AG10803 (cell line): ENCODE data around the gene GRIK1.

Experiments
- DNase-seq: peaks from one replicate; pipeline ENCODE4 v3.0.0; 2010; ENCODE audit warnings: low read depth
- H3K4me3 ChIP-seq: 2 replicates; pipeline ENCODE4 v1.5.1; 2011; ENCODE audit warnings: mild to moderate bottlenecking, low read length, control low read depth
- TF ChIP-seq, protein P1 (sequence below): conservative IDR thresholded peaks from 2 replicates; pipeline ENCODE4 v1.5.1; 2011; ENCODE audit warnings: mild to moderate bottlenecking, low read length, control low read depth, inconsistent platforms

Gene GRIK1

DNA sequence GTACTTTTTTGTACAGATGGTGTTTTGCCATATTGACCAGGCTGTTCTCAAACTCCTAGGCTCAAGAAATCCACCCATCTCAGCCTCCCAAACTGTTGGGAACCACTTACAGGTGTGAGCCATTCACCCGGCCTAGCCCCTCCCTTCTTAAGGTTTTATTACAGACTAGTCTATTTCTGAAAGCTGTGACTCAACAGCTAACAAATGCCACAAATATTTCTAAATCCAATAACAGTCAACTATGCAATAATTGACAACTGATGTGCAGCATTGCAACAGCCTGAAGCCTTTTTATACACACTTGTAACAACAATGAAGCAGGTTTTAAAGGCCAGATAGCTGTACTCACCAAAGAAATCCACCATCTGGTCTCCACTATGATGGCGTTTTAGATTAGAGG is 51.4 kb downstream of the GRIK1 start:
- TF ChIP-seq, protein P1, sequence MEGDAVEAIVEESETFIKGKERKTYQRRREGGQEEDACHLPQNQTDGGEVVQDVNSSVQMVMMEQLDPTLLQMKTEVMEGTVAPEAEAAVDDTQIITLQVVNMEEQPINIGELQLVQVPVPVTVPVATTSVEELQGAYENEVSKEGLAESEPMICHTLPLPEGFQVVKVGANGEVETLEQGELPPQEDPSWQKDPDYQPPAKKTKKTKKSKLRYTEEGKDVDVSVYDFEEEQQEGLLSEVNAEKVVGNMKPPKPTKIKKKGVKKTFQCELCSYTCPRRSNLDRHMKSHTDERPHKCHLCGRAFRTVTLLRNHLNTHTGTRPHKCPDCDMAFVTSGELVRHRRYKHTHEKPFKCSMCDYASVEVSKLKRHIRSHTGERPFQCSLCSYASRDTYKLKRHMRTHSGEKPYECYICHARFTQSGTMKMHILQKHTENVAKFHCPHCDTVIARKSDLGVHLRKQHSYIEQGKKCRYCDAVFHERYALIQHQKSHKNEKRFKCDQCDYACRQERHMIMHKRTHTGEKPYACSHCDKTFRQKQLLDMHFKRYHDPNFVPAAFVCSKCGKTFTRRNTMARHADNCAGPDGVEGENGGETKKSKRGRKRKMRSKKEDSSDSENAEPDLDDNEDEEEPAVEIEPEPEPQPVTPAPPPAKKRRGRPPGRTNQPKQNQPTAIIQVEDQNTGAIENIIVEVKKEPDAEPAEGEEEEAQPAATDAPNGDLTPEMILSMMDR, result no peak
- no peak overlapping the region for H3K4me3 ChIP-seq
- DNase-seq, result peak; percentile 25

DNA sequence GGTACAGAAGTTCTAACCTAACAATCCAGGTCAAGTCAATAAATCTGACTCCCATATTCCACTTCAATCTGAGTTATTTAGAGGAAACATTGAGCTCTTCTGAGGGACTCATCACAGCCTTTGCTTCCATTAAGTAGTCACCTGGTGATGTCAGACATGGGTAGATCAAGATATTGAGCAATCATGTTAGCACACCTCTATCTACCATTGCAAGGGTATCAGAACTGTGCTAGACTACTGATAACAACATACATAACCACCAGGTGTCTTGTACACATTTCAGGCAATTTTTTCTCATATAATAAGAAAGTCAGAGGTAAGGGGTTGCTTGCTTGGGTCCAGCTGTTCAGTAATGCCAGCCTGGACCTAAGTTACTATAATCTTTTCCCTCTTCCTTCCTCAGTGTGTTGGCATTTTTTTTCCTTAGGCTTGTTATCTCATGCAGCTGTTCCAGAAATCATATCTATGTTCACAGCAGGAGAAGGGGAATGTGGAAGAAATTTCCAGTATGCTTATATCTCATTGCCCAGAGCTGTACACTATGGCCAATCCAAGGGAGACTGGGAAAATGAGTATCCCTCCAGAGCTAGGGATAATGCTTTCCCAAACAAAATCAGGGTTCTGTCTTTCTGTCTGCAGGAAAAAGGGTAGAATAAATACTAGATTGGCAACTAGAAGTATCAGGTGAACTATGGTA is 52.3 kb downstream of the GRIK1 start:
- no peak for DNase-seq
- TF ChIP-seq, protein P1, result no peak

DNA sequence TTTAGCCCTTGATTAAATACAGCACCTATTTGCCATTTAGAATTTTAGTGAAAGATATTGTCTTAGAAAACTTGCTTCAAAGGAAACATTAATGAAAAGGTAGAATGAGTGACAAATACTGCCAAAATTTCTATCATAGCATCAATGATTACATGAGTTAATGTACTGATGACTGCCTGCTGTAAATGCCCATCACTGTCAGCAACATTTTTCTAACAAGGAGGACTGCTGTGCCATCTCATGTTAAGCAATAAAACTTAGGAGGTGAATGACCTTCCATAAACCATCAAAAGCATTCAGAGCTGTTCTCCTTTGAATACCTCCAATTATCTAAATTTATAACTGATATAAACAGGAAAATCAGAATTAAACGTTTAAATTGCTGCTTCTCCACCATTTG is 54.3 kb downstream of the GRIK1 start:
- no peak overlapping the region for H3K4me3 ChIP-seq
- DNase-seq, result no peak

More for the DNA sequence above, 52.3 kb downstream of the GRIK1 start:
- H3K4me3 ChIP-seq, result no peak overlapping the region

DNA sequence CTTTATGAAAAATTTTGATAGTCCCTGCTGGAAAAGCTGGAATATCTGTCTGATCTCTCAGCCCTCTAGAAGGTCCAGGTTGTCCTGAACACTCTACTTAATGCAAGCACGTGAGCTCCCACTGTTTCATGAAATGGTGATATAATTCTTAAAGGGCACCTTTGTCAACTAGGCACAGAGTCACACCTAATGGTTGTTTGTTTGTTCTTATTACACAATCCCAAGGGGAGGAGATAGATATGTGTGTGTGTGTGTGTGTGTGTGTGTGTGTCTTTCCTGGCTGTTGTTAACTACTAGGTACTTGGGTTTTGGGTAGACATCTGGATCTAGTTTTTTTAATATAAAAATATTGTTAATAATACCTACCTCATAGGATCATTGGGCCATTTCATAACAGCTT is 63.9 kb downstream of the GRIK1 start:
- DNase-seq, result no peak
- TF ChIP-seq, protein P1, result no peak
- no peak overlapping the region for H3K4me3 ChIP-seq

More for the DNA sequence above, 54.3 kb downstream of the GRIK1 start:
- TF ChIP-seq, protein P1, result no peak

DNA sequence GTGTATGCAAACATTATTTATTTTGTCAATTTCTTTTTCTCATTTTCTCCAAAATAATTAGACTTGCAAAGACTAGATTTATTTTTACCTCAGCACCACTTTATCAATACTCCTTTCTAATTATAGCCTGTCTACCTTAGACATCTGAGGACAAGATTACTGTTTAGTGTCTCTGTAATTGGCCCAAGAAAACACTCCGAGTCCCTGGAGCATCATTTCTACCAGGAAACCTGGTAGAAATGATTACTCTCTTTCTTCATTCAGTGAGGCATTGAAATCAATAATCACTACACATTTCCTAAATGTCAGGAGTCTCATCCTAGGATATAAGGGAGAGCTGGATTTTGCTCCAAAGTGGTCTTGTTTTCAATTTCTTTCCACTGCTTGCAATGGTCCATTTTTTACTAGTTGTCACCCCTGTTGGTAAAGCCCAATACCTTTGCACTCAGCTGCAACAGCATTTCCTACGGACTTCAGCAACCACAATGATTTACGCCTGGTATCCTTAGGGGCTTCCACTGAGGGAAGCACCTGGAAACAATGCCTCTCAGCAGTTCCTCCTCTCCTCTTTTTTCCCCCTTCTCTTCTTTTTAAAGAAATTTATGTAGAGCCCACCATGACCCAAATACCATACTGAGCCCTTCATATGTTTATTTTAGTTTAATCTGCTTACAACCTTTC is 64.6 kb downstream of the GRIK1 start:
- no peak overlapping the region for H3K4me3 ChIP-seq
- DNase-seq, result no peak
- TF ChIP-seq, protein P1, result no peak

DNA sequence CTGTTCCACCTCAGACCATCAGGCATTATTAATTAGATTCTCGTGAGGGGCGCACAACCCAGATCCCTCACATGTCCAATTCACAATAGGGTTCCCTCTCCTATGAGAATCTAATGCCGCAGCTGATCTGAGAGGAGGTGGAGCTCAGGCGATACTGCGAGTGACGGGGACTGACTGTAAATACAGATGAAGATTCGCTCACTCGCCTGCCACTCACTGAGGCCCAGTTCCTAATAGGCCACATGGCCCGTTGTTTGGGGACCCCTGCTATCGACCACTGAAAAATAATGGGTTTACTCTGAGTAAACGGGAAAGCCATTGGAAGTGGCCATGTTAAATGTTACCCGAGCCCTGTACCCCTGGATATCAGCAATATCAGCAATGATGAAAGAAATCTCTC is 65.9 kb downstream of the GRIK1 start:
- H3K4me3 ChIP-seq, result no peak overlapping the region
- TF ChIP-seq, protein P1, result no peak
- no peak for DNase-seq

DNA sequence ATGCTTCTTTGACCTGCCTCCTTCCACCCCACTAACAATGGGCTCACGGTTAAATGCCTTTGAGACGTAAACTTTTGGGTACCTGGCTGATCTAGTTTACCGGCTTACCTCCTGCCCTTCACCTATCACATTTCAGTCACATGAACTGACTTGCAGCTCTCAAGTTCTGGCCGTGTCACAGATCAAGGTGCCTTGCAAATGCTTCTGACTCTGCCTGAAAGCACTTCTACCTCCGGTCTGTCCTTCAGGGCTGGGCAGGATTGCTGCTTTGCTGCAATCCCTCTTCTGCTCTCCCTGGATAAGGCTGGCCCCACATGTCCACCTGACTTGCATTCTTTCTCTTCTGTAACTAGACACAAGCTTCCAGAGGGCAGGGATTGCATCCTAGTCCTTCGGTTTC is 69.0 kb downstream of the GRIK1 start:
- H3K4me3 ChIP-seq, result no peak overlapping the region
- TF ChIP-seq, protein P1, result no peak

More for the DNA sequence above, 69.0 kb downstream of the GRIK1 start:
- no peak for DNase-seq
